Measurements from ENCODE around the gene PRKG1. TPM values are rescaled to one million over a fixed set of nuclear protein-coding genes. Genes with fewer than 3 reads are reported as not detected.

Gene PRKG1
- total RNA-seq, 1 donor from 2014 or later: 26.4 TPM

DNA sequence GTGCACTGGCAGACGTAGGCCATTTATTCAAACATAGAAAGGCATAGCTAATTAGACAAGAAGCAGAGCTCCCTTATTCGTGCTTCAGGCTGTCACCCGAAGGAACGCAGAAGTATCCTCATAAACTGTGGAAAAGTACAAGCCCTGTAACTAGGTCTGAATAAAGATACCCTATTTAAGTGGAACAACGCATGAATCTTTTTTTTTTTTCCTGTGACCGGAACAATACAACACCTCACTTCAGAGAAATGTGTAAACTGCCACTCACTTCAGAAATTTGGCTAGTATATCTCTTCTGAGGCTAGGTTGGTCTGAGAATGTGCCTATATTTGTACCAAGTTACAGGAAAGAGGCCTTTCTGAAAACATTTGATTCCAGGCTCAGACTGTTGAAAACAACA lies 633.1 kb downstream of the PRKG1 start:
- Histone ChIP-seq H3K4me2 (no peak overlapping the region), H3F3A (ENCODE audit: low read depth) (no peaks in the 10 kb centered on the region), H3K9me3 (ENCODE audit: low read depth) (no peaks in the 10 kb centered on the region), H4K20me1 (ENCODE audit: low read depth) (no peaks in the 10 kb centered on the region), H3K27me3 (no peaks in the 10 kb centered on the region), H2AFZ (replicated peaks) (no peak overlapping the region), H3K9ac (no peak overlapping the region), H3K27ac (no peak overlapping the region), H3K79me2 (ENCODE audit: low read depth) (no peaks in the 10 kb centered on the region), H3K4me1 (peaks cover 6% of the 10 kb centered on the region), H3K4me3 (no peak overlapping the region), H3K36me3 (no peaks in the 10 kb centered on the region)
- Mint-ChIP-seq H3K4me1 (no peaks in the 10 kb centered on the region), H3K27ac (no peak overlapping the region), H3K36me3 (no peaks in the 10 kb centered on the region), H3K4me3 (no peak overlapping the region), H3K27me3 (ENCODE audit: insufficient read depth, low read depth) (no peaks in the 10 kb centered on the region), H3K9me3 (no peaks in the 10 kb centered on the region)
- DNase-seq (ENCODE audit: low spot score): no peak
- TF ChIP-seq EZH2phosphoT487 (IDR thresholded peaks at IDR 0.05) (no peak), EZH2 (IDR thresholded peaks at IDR 0.05) (no peak)
- TF ChIP-seq, protein P1, sequence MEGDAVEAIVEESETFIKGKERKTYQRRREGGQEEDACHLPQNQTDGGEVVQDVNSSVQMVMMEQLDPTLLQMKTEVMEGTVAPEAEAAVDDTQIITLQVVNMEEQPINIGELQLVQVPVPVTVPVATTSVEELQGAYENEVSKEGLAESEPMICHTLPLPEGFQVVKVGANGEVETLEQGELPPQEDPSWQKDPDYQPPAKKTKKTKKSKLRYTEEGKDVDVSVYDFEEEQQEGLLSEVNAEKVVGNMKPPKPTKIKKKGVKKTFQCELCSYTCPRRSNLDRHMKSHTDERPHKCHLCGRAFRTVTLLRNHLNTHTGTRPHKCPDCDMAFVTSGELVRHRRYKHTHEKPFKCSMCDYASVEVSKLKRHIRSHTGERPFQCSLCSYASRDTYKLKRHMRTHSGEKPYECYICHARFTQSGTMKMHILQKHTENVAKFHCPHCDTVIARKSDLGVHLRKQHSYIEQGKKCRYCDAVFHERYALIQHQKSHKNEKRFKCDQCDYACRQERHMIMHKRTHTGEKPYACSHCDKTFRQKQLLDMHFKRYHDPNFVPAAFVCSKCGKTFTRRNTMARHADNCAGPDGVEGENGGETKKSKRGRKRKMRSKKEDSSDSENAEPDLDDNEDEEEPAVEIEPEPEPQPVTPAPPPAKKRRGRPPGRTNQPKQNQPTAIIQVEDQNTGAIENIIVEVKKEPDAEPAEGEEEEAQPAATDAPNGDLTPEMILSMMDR (IDR thresholded peaks at IDR 0.05): no peak

- Mint-ChIP-seq H3K27ac (no peak overlapping the region), H3K36me3 (no peaks in the 10 kb centered on the region), H3K27me3 (ENCODE audit: insufficient read depth, low read depth) (no peaks in the 10 kb centered on the region), H3K4me3 (no peak overlapping the region), H3K4me1 (no peaks in the 10 kb centered on the region), H3K9me3 (no peaks in the 10 kb centered on the region)
- H3K4me2 ChIP-seq: no peak overlapping the region
- no peak overlapping the region for H3K27ac ChIP-seq
- no peak overlapping the region for H3K9ac ChIP-seq
- no peaks in the 10 kb centered on the region for H3F3A ChIP-seq (ENCODE audit: low read depth)
- H3K79me2 ChIP-seq (ENCODE audit: low read depth): no peaks in the 10 kb centered on the region
- TF ChIP-seq, protein P1 (IDR thresholded peaks at IDR 0.05): no peak
- TF ChIP-seq EZH2phosphoT487 (IDR thresholded peaks at IDR 0.05): no peak
- TF ChIP-seq EZH2 (IDR thresholded peaks at IDR 0.05): no peak
- H2AFZ ChIP-seq (replicated peaks): no peak overlapping the region
- H3K4me3 ChIP-seq: no peak overlapping the region
- no peaks in the 10 kb centered on the region for H3K36me3 ChIP-seq
- no peaks in the 10 kb centered on the region for H3K27me3 ChIP-seq
- H4K20me1 ChIP-seq (ENCODE audit: low read depth): no peaks in the 10 kb centered on the region
- H3K9me3 ChIP-seq (ENCODE audit: low read depth): no peaks in the 10 kb centered on the region
- DNase-seq (ENCODE audit: low spot score): no peak
- peaks cover 6% of the 10 kb centered on the region for H3K4me1 ChIP-seq
These were observed 633.6 kb downstream of the PRKG1 start for GRCh38 chr10:51707821-51708424.

GRCh38 chr10:51708609-51709008 lies 634.3 kb downstream of the PRKG1 start:
- H3K4me3 ChIP-seq: no peak overlapping the region
- no peaks in the 10 kb centered on the region for H3K36me3 Mint-ChIP-seq
- no peak overlapping the region for H3K27ac Mint-ChIP-seq
- peaks cover 6% of the 10 kb centered on the region for H3K4me1 ChIP-seq
- H3K4me3 Mint-ChIP-seq: no peak overlapping the region
- TF ChIP-seq, protein P1 (IDR thresholded peaks at IDR 0.05): no peak
- TF ChIP-seq EZH2 (IDR thresholded peaks at IDR 0.05): no peak
- TF ChIP-seq EZH2phosphoT487 (IDR thresholded peaks at IDR 0.05): no peak
- H3K27ac ChIP-seq: no peak overlapping the region
- no peak overlapping the region for H2AFZ ChIP-seq (replicated peaks)
- H3K27me3 Mint-ChIP-seq (ENCODE audit: insufficient read depth, low read depth): no peaks in the 10 kb centered on the region
- no peaks in the 10 kb centered on the region for H4K20me1 ChIP-seq (ENCODE audit: low read depth)
- no peak for DNase-seq (ENCODE audit: low spot score)
- H3K9me3 Mint-ChIP-seq: no peaks in the 10 kb centered on the region
- H3K9me3 ChIP-seq (ENCODE audit: low read depth): no peaks in the 10 kb centered on the region
- no peaks in the 10 kb centered on the region for H3K79me2 ChIP-seq (ENCODE audit: low read depth)
- no peaks in the 10 kb centered on the region for H3K36me3 ChIP-seq
- no peaks in the 10 kb centered on the region for H3F3A ChIP-seq (ENCODE audit: low read depth)
- H3K4me2 ChIP-seq: no peak overlapping the region
- no peaks in the 10 kb centered on the region for H3K27me3 ChIP-seq
- H3K4me1 Mint-ChIP-seq: no peaks in the 10 kb centered on the region
- H3K9ac ChIP-seq: no peak overlapping the region
